Subcutaneous abdominal adipose tissue (tissue), 5 donors: ENCODE measurements around the gene NDFIP1.

Experiments
- H3K27ac ChIP-seq: one replicate; pipeline ENCODE4 v1.7.0; 2013; ENCODE audit warnings: low read depth, mild to moderate bottlenecking, inconsistent platforms, low read length, moderate library complexity
- H3K27me3 ChIP-seq, 5 donors: one replicate each; pipeline ENCODE4 v1.7.0; 2013; ENCODE audit warnings: low read length in 5 of 5, inconsistent platforms in 1 of 5; ENCODE audit not compliant: control insufficient read depth in 5 of 5, insufficient read depth in 4 of 5
- H3K36me3 ChIP-seq, 5 donors: one replicate each; pipeline ENCODE4 v1.7.0; 2013; ENCODE audit warnings: low read length in 5 of 5; ENCODE audit not compliant: control insufficient read depth in 5 of 5, insufficient read depth in 5 of 5
- H3K4me1 ChIP-seq, 5 donors: one replicate each; pipeline ENCODE4 v1.7.0; 2013; ENCODE audit warnings: low read length in 5 of 5, mild to moderate bottlenecking in 3 of 5, moderate library complexity in 1 of 5; ENCODE audit not compliant: control insufficient read depth in 5 of 5, insufficient read depth in 5 of 5
- H3K4me3 ChIP-seq, 5 donors: one replicate each; pipeline ENCODE4 v1.7.0; 2013; ENCODE audit warnings: low read length in 5 of 5, low read depth in 1 of 5
- H3K9ac ChIP-seq, 5 donors: one replicate each; pipeline ENCODE4 v1.7.0; 2013; ENCODE audit warnings: low read length in 5 of 5, mild to moderate bottlenecking in 4 of 5, moderate library complexity in 3 of 5
- H3K9me3 ChIP-seq, 5 donors: one replicate each; pipeline ENCODE4 v1.7.0; 2013; ENCODE audit warnings: low read length in 5 of 5; ENCODE audit not compliant: control insufficient read depth in 5 of 5
- donor health status: healthy.
- donor health status: healthy.
- donor health status: healthy.
- donor health status: healthy.
- donor health status: healthy.

NDFIP1 gene

GRCh38 chr5:142091012-142091411 lies 17.6 kb upstream of the NDFIP1 start:
- H3K27me3 ChIP-seq: no peaks in the 10 kb centered on the region
- no peaks in the 10 kb centered on the region for H3K9me3 ChIP-seq
- H3K9ac ChIP-seq: no peak overlapping the region
- no peaks in the 10 kb centered on the region for H3K36me3 ChIP-seq
- no peak overlapping the region for H3K4me3 ChIP-seq
- H3K4me1 ChIP-seq: peaks cover 0 to 3% (median 0%) of the 10 kb centered on the region in 5 donors
- H3K27ac ChIP-seq: no peak overlapping the region

GRCh38 chr5:142091922-142092321 lies 16.7 kb upstream of the NDFIP1 start:
- Histone ChIP-seq H3K27ac (no peak overlapping the region), H3K36me3 (no peaks in the 10 kb centered on the region), H3K4me3 (no peak overlapping the region), H3K9me3 (no peaks in the 10 kb centered on the region), H3K9ac (no peak overlapping the region), H3K4me1 (peaks cover 0 to 3% (median 0%) of the 10 kb centered on the region in 5 donors), H3K27me3 (no peaks in the 10 kb centered on the region)

- H3K4me1 ChIP-seq: peaks cover 0 to 3% (median 0%) of the 10 kb centered on the region in 5 donors
- H3K4me3 ChIP-seq: no peak overlapping the region
- H3K9me3 ChIP-seq: no peaks in the 10 kb centered on the region
- H3K27ac ChIP-seq: no peak overlapping the region
- H3K9ac ChIP-seq: no peak overlapping the region
- H3K36me3 ChIP-seq: no peaks in the 10 kb centered on the region
- H3K27me3 ChIP-seq: no peaks in the 10 kb centered on the region
Observed at GRCh38 chr5:142095035-142095434, 13.5 kb upstream of the NDFIP1 start.

GRCh38 chr5:142095651-142096330 lies 12.8 kb upstream of the NDFIP1 start:
- no peak overlapping the region for H3K27ac ChIP-seq
- no peaks in the 10 kb centered on the region for H3K9me3 ChIP-seq
- H3K4me3 ChIP-seq: no peak overlapping the region
- no peaks in the 10 kb centered on the region for H3K27me3 ChIP-seq
- H3K4me1 ChIP-seq: peaks cover 0 to 7% (median 0%) of the 10 kb centered on the region in 5 donors
- no peaks in the 10 kb centered on the region for H3K36me3 ChIP-seq
- no peak overlapping the region for H3K9ac ChIP-seq

GRCh38 chr5:142096382-142096781 lies 12.2 kb upstream of the NDFIP1 start:
- H3K4me3 ChIP-seq: no peak overlapping the region
- H3K9ac ChIP-seq: no peak overlapping the region
- H3K27ac ChIP-seq: no peak overlapping the region
- no peaks in the 10 kb centered on the region for H3K36me3 ChIP-seq
- H3K9me3 ChIP-seq: no peaks in the 10 kb centered on the region
- peaks cover 0 to 11% (median 0%) of the 10 kb centered on the region in 5 donors for H3K4me1 ChIP-seq
- no peaks in the 10 kb centered on the region for H3K27me3 ChIP-seq

- H3K4me1 ChIP-seq: peaks cover 0 to 12% (median 0%) of the 10 kb centered on the region in 5 donors
- no peaks in the 10 kb centered on the region for H3K9me3 ChIP-seq
- H3K9ac ChIP-seq: no peak overlapping the region
- H3K36me3 ChIP-seq: no peaks in the 10 kb centered on the region
- no peaks in the 10 kb centered on the region for H3K27me3 ChIP-seq
- H3K27ac ChIP-seq: no peak overlapping the region
- no peak overlapping the region for H3K4me3 ChIP-seq
Observed at GRCh38 chr5:142097681-142098080, 10.9 kb upstream of the NDFIP1 start.

- Histone ChIP-seq H3K27ac (no peak overlapping the region), H3K27me3 (no peaks in the 10 kb centered on the region), H3K9ac (no peak overlapping the region), H3K36me3 (no peaks in the 10 kb centered on the region), H3K4me1 (peaks cover 0 to 12% (median 0%) of the 10 kb centered on the region in 5 donors), H3K9me3 (no peaks in the 10 kb centered on the region), H3K4me3 (no peak overlapping the region)
Observed at GRCh38 chr5:142098275-142098674, 10.3 kb upstream of the NDFIP1 start.

GRCh38 chr5:142098931-142099330 lies 9.6 kb upstream of the NDFIP1 start:
- Histone ChIP-seq H3K4me3 (no peak overlapping the region), H3K4me1 (peaks cover 0 to 12% (median 0%) of the 10 kb centered on the region in 5 donors), H3K36me3 (no peaks in the 10 kb centered on the region), H3K9me3 (no peaks in the 10 kb centered on the region), H3K27ac (no peak overlapping the region), H3K9ac (no peak overlapping the region), H3K27me3 (no peaks in the 10 kb centered on the region)

- no peaks in the 10 kb centered on the region for H3K36me3 ChIP-seq
- peaks cover 0 to 23% (median 3%) of the 10 kb centered on the region in 5 donors for H3K4me1 ChIP-seq
- no peak overlapping the region for H3K4me3 ChIP-seq
Observed at GRCh38 chr5:142100307-142100706, 8.3 kb upstream of the NDFIP1 start.

GRCh38 chr5:142102980-142103740 lies 5.4 kb upstream of the NDFIP1 start:
- Histone ChIP-seq H3K27me3 (no peaks in the 10 kb centered on the region), H3K9me3 (no peaks in the 10 kb centered on the region), H3K27ac (no peak overlapping the region), H3K9ac (no peak overlapping the region), H3K4me1 (peaks cover 2 to 42% (median 3%) of the 10 kb centered on the region in 5 donors), H3K36me3 (no peaks in the 10 kb centered on the region), H3K4me3 (no peak overlapping the region)

More at GRCh38 chr5:142100307-142100706, 8.3 kb upstream of the NDFIP1 start:
- Histone ChIP-seq H3K9me3 (no peaks in the 10 kb centered on the region), H3K27ac (no peak overlapping the region), H3K27me3 (no peaks in the 10 kb centered on the region), H3K9ac (no peak overlapping the region)
